ENCODE measurements around the gene KIF27. TPM values are rescaled to one million over a fixed set of nuclear protein-coding genes. Genes with fewer than 3 reads are reported as not detected.

The KIF27 gene
- total RNA-seq, 1 donor from 2014 or later, result 1.9 TPM

GRCh38 chr9:83800236-83801033 is 120.8 kb downstream of the KIF27 start:
- H3K9me3 ChIP-seq, result no peaks in the 10 kb centered on the region
- H3K27me3 ChIP-seq, result no peaks in the 10 kb centered on the region
- no peak overlapping the region for H3K4me3 ChIP-seq
- H3K36me3 ChIP-seq, result peaks cover 13 to 22% of the 10 kb centered on the region in 2 donors
- no peak overlapping the region for H3K27ac ChIP-seq
- no peak for DNase-seq (ENCODE audit: low spot score in 2 of 2)
- no peaks in the 10 kb centered on the region for H3K4me1 ChIP-seq
- intact Hi-C loops (cut with DNase I), result no loop called here
- TF ChIP-seq CTCF (IDR thresholded peaks at IDR 0.05), result no peak

GRCh38 chr9:83794051-83794450 is 127.2 kb downstream of the KIF27 start:
- no peak overlapping the region for H3K27ac ChIP-seq
- H3K4me3 ChIP-seq, result no peak overlapping the region
- H3K4me1 ChIP-seq, result no peaks in the 10 kb centered on the region
- no peak for DNase-seq (ENCODE audit: low spot score in 2 of 2)
- H3K36me3 ChIP-seq, result peaks cover 13 to 30% of the 10 kb centered on the region in 2 donors
- intact Hi-C loops (cut with DNase I), result no loop called here
- no peaks in the 10 kb centered on the region for H3K27me3 ChIP-seq
- no peak for TF ChIP-seq CTCF (IDR thresholded peaks at IDR 0.05)
- no peaks in the 10 kb centered on the region for H3K9me3 ChIP-seq

- no peaks in the 10 kb centered on the region for H3K9me3 ChIP-seq
- intact Hi-C loops (cut with DNase I), result no loop called here
- H3K4me3 ChIP-seq, result no peak overlapping the region
- no peak for TF ChIP-seq CTCF (IDR thresholded peaks at IDR 0.05)
- no peaks in the 10 kb centered on the region for H3K27me3 ChIP-seq
- DNase-seq (ENCODE audit: low spot score in 2 of 2), result no peak
- H3K36me3 ChIP-seq, result peaks cover 3 to 21% of the 10 kb centered on the region in 2 donors
- H3K27ac ChIP-seq, result no peak overlapping the region
- H3K4me1 ChIP-seq, result no peaks in the 10 kb centered on the region
These were observed 128.5 kb downstream of the KIF27 start for GRCh38 chr9:83792746-83793145.

Other genes starting within 250 kb of the KIF27 start
- 118 TPM for gene UBQLN1, start 213.5 kb downstream of the KIF27 start, total RNA-seq
- gene GKAP1, start 103.7 kb downstream of the KIF27 start, total RNA-seq, result not detected
- 272 TPM for gene HNRNPK, start 58.8 kb upstream of the KIF27 start, total RNA-seq
- 0.21 TPM for gene RMI1, start 59.4 kb upstream of the KIF27 start, total RNA-seq